Measurements from ENCODE around the gene CSTPP1. TPM values are rescaled to one million over a fixed set of nuclear protein-coding genes. Genes with fewer than 3 reads are reported as not detected.

Gene CSTPP1
- total RNA-seq, 1 experiment from 2014 or later: 5.2 TPM

DNA sequence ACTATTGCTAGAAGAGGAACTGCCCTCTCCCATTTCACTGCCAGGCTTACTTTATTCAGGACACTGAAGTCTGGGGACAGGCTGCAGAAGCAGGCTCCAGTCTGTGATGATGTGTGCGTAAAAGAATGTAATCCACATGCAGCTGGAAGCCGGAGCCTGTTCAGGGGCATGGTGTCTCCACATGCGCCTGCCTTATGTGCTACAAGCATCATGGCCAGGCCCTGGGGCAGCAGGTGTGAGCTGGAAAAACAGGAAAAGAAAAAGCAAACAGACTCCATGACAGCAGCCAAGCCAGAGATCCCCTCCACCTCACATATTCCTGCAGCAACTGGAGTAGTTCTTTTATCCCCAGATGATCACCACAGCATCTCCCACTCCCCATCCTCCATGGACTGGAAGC, 206.8 kb downstream of the CSTPP1 start:
- Histone ChIP-seq H3K9me3 (no peaks in the 10 kb centered on the region), H3K36me3 (no peaks in the 10 kb centered on the region), H3K27me3 (no peaks in the 10 kb centered on the region), H3K4me3 (no peak overlapping the region)
- peak; percentile 82 for DNase-seq

DNA sequence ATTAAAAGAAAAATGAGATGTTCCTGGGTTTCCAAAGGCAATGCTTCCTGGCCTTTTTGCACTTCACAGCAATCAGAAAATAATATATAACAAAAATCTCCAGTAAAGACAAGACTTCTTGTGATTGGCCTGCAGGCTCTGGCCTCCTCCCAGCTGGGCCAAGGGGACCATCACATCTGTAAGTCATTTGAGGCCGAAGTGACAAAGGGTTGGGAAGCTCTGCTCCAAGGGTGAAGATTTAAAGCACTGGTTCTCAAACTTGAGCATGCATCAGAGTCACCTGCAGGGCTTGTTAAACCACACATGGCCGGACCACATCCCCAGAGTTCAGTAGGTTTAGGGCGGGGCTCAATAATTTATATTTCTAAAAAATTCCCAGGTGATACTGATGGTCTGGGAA, 208.0 kb downstream of the CSTPP1 start:
- no peak overlapping the region for H3K4me3 ChIP-seq
- no peaks in the 10 kb centered on the region for H3K36me3 ChIP-seq
- no peaks in the 10 kb centered on the region for H3K27me3 ChIP-seq
- DNase-seq: no peak
- H3K9me3 ChIP-seq: no peaks in the 10 kb centered on the region

GRCh38 chr11:47147250-47147649, 210.7 kb downstream of the CSTPP1 start:
- no peak for DNase-seq
- H3K4me3 ChIP-seq: no peak overlapping the region
- no peaks in the 10 kb centered on the region for H3K27me3 ChIP-seq
- H3K9me3 ChIP-seq: no peaks in the 10 kb centered on the region
- H3K36me3 ChIP-seq: no peaks in the 10 kb centered on the region

DNA sequence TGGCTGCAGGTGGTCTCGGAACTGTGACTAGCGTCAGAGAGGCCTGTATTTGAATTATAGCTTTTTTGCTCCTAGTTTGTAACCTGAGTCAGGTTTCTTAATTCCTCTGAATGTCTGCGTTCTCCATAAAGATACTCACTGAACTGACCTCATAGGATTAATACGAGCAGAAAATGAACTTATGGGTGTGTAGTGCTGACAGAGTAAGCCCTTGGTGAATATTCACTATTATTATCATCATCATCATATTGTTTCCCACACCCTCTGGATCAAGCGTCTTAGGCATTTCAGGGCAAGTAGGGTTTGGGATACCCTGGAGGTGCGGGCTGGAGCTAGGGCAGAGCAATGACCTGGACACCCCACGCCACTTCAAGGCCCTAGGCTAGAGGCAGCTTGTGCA, 211.1 kb downstream of the CSTPP1 start:
- Histone ChIP-seq H3K36me3 (no peaks in the 10 kb centered on the region), H3K27me3 (no peaks in the 10 kb centered on the region), H3K9me3 (no peaks in the 10 kb centered on the region), H3K4me3 (no peak overlapping the region)
- no peak for DNase-seq

GRCh38 chr11:47148270-47148669, 211.7 kb downstream of the CSTPP1 start:
- Histone ChIP-seq H3K36me3 (no peaks in the 10 kb centered on the region), H3K9me3 (no peaks in the 10 kb centered on the region), H3K27me3 (no peaks in the 10 kb centered on the region), H3K4me3 (no peak overlapping the region)
- DNase-seq: no peak

DNA sequence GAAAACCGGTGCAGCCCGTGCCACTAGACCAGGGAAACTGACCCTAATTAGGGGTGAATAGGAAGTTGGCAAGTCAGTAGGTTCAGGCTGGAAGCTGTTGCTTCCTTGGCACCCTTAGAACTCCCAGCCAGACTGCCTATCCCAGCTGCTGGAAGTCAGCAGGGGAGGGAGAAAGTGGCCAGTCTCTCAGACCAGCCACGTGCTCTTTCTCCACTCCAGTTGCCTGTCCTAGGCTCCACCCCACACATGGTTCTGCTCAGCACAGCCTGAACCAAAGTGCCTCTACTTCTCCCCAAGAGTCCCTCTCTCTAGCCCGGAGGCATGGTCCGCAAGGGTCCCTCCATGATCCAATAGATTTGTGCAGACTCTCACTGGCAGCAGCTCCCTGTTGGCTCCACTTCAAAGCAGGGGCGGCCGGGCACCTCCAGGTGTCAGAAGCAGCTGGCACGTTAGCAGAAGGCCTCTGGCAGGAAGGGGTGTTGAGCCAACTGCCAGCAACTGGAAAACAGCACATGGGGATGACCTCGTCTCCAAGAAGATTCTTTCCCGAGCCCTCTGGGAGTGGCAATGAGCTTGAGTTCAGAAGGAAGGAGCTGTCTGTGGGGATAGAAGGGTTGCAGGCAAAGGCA, 212.5 kb downstream of the CSTPP1 start:
- H3K9me3 ChIP-seq: no peaks in the 10 kb centered on the region
- H3K27me3 ChIP-seq: no peaks in the 10 kb centered on the region
- no peak overlapping the region for H3K4me3 ChIP-seq
- H3K36me3 ChIP-seq: no peaks in the 10 kb centered on the region
- peak; percentile 77 for DNase-seq

GRCh38 chr11:47149782-47150181, 213.2 kb downstream of the CSTPP1 start:
- no peaks in the 10 kb centered on the region for H3K9me3 ChIP-seq
- no peak for DNase-seq
- no peaks in the 10 kb centered on the region for H3K27me3 ChIP-seq
- H3K4me3 ChIP-seq: no peak overlapping the region
- H3K36me3 ChIP-seq: no peaks in the 10 kb centered on the region

DNA sequence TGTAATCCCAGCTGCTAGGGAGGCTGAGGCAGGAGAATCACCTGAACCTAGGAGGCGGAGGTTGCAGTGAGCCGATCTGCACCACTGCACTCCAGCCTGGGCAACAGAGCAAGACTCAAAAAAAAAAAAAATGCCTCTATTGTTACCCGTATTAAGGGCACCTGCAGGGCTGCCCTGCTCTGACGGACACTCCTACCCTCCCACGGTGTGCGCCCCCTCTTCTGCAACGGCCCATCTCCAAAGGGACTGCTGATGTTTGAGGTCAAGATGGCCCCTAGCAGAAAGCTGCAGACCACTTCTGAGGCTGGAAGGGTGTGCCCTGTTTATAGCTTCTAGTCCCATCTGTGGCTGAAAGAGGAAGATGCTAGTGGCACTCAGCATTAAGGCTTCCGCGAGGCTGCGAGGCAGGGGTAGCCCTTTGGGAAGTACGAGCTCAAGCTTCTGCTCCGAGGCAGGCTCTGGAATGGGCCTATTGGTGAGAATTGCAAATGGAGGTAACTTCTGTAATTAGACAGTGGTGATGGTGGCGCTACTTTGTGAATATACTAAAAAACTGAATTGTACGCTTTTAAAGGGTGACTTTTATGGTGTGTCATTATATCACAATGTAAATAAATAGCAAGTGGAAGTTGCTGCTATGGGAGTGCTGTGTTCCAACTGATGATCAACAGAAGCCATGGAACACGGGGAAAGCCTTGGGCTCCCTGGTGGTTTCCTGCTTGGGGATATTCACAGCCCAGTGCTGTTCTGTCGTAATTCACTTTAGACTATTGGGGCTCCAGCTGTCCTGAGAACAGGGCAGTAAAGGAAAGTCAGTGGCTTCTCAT, 215.8 kb downstream of the CSTPP1 start:
- Histone ChIP-seq H3K27me3 (no peaks in the 10 kb centered on the region), H3K36me3 (no peaks in the 10 kb centered on the region), H3K9me3 (no peaks in the 10 kb centered on the region), H3K4me3 (no peak overlapping the region)
- DNase-seq: no peak

DNA sequence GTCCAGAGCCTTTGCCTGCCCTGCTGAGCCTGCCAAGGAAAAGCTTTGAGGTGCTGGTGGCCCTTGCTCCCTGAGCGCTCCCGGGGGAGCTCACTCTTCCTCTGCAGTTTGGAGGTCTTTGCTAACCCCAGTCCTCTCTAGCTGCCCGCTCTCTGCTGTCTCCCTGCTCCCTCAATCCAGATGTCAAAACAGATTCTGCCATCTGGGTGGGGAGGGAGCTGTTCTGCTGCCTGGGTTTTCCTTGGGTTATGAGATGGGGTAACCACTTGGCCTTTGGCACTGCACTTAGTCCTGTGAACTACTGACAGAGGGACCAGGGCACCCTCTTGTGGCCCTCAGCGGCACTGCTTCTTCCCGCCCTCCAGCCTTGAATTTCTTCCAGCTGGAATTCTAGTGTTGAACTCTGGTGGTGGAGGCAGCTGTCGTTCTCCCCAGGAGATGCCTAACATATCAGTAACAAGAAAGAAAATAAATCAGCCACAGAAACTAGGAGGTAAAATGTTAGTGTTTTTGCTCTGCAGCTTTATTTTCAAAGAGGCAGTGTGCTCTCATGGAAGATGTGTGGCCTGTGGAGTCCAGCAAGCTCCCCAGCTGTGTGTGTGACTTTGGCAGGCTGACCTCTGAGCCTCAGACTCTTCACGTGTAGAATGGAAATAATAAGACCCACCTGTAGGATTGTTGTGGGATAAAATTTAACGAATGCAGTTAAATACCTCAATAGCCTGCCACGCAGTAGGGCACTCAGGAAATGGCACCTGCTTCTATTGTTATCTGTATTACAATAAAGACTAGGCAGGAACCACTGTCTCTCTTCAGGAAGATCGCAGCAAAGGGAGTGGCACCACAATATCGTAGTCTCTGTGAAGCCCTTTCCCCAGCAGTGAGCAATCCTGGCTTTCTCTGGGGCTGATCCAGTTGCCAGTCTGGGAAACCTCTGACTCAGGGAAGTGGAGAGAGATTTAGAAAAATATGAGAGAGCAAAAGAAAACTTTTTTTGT, 216.7 kb downstream of the CSTPP1 start:
- no peaks in the 10 kb centered on the region for H3K27me3 ChIP-seq
- H3K9me3 ChIP-seq: no peaks in the 10 kb centered on the region
- H3K4me3 ChIP-seq: no peak overlapping the region
- peak; percentile 66 for DNase-seq
- no peaks in the 10 kb centered on the region for H3K36me3 ChIP-seq

- no peaks in the 10 kb centered on the region for H3K36me3 ChIP-seq
- no peak for DNase-seq
- H3K27me3 ChIP-seq: no peaks in the 10 kb centered on the region
- H3K9me3 ChIP-seq: no peaks in the 10 kb centered on the region
- H3K4me3 ChIP-seq: no peak overlapping the region
Observed at GRCh38 chr11:47154616-47155570, 218.3 kb downstream of the CSTPP1 start.

GRCh38 chr11:47155879-47156278, 219.3 kb downstream of the CSTPP1 start:
- no peak for DNase-seq
- Histone ChIP-seq H3K9me3 (no peaks in the 10 kb centered on the region), H3K4me3 (no peak overlapping the region), H3K36me3 (no peaks in the 10 kb centered on the region), H3K27me3 (no peaks in the 10 kb centered on the region)

DNA sequence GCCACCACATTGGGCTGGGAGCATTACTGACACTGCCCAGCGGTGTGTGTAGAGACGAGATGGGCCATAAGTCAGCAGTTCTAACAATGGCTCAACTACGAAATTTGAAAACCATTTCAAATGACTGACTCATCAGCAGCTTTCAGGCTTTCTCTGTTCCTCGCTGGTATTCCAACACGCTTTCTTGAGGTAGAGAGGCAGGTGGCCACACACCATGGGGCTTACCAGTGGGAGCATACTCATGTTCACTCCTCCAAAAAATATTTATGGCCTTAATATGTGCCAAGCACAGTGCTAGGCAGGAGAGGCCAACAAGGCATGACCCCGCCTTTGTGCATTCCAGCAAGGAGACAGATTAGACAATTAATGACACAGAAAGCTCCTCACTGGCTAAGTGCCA, 219.8 kb downstream of the CSTPP1 start:
- Histone ChIP-seq H3K4me3 (no peak overlapping the region), H3K36me3 (no peaks in the 10 kb centered on the region), H3K27me3 (no peaks in the 10 kb centered on the region), H3K9me3 (no peaks in the 10 kb centered on the region)
- no peak for DNase-seq

- no peak for DNase-seq
- Histone ChIP-seq H3K27me3 (no peaks in the 10 kb centered on the region), H3K9me3 (no peaks in the 10 kb centered on the region), H3K36me3 (no peaks in the 10 kb centered on the region), H3K4me3 (no peak overlapping the region)
Observed at GRCh38 chr11:47156951-47157350, 220.4 kb downstream of the CSTPP1 start.

- no peaks in the 10 kb centered on the region for H3K27me3 ChIP-seq
- no peak overlapping the region for H3K4me3 ChIP-seq
- H3K36me3 ChIP-seq: no peaks in the 10 kb centered on the region
- DNase-seq: no peak
- no peaks in the 10 kb centered on the region for H3K9me3 ChIP-seq
Observed at GRCh38 chr11:47157805-47158204, 221.2 kb downstream of the CSTPP1 start.

- Histone ChIP-seq H3K9me3 (no peaks in the 10 kb centered on the region), H3K36me3 (0 out of 2 replicates have a peak, but pooled peaks cover 1% of the 10 kb centered on the region), H3K27me3 (no peaks in the 10 kb centered on the region), H3K4me3 (no peak overlapping the region)
- DNase-seq: no peak
Observed at GRCh38 chr11:47158242-47158641, 221.7 kb downstream of the CSTPP1 start.

- H3K36me3 ChIP-seq: peaks cover 18% of the 10 kb centered on the region
- H3K4me3 ChIP-seq: no peak overlapping the region
- no peaks in the 10 kb centered on the region for H3K27me3 ChIP-seq
- no peaks in the 10 kb centered on the region for H3K9me3 ChIP-seq
- DNase-seq: no peak
Observed at GRCh38 chr11:47160753-47161133, 224.2 kb downstream of the CSTPP1 start.
